ENCODE results near the gene MAD2L1BP.

- TF ChIP-seq EP300 (IDR thresholded peaks at IDR 0.05; ENCODE audit: borderline replicate concordance in 1 of 2, low read depth in 1 of 2, low read length in 1 of 2) = no peak
- TF ChIP-seq CHD2 (IDR thresholded peaks at IDR 0.05; ENCODE audit: low read length, partially characterized antibody) = no peak
- no peak for TF ChIP-seq CTCF (IDR thresholded peaks at IDR 0.05)
- no peak for TF ChIP-seq USF2 (IDR thresholded peaks at IDR 0.05; ENCODE audit: borderline replicate concordance, low read depth, low read length)
Measured at GRCh38 chr6:43600595-43600994, 35.0 kb upstream of the MAD2L1BP start.

Data from SK-N-SH (cell line).